NB4 (cell line): ENCODE measurements around the gene UQCR10.

Experiments
- MAX ChIP-seq: IDR thresholded peaks from 2 replicates; pipeline ENCODE4 v1.6.1; 2011; ENCODE audit warnings: low read depth, low read length
- MYC ChIP-seq: IDR thresholded peaks from 2 replicates; pipeline ENCODE4 v1.6.1; 2011; ENCODE audit warnings: low read depth, low read length
- TF ChIP-seq, protein P1 (sequence below): IDR thresholded peaks from one replicate; pipeline ENCODE4 v1.5.1; 2012; ENCODE audit warnings: low read depth, low read length

- TF ChIP-seq, protein P1, sequence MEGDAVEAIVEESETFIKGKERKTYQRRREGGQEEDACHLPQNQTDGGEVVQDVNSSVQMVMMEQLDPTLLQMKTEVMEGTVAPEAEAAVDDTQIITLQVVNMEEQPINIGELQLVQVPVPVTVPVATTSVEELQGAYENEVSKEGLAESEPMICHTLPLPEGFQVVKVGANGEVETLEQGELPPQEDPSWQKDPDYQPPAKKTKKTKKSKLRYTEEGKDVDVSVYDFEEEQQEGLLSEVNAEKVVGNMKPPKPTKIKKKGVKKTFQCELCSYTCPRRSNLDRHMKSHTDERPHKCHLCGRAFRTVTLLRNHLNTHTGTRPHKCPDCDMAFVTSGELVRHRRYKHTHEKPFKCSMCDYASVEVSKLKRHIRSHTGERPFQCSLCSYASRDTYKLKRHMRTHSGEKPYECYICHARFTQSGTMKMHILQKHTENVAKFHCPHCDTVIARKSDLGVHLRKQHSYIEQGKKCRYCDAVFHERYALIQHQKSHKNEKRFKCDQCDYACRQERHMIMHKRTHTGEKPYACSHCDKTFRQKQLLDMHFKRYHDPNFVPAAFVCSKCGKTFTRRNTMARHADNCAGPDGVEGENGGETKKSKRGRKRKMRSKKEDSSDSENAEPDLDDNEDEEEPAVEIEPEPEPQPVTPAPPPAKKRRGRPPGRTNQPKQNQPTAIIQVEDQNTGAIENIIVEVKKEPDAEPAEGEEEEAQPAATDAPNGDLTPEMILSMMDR, result no peak
- no peak for TF ChIP-seq MYC
- TF ChIP-seq MAX, result no peak
These were observed 36.0 kb downstream of the UQCR10 start for GRCh38 chr22:29803190-29803589.
